PFSK-1 (cell line): ENCODE results near the gene KRTAP13-2.

Experiments used
- POLR2AphosphoS5 ChIP-seq: IDR thresholded peaks from 2 replicates; pipeline ENCODE4 v1.6.1; 2012; ENCODE audit warnings: low read depth, mild to moderate bottlenecking, control low read depth, low read length, moderate library complexity
- REST ChIP-seq, 2 experiments: IDR thresholded peaks; 2 replicates each; pipeline versions ENCODE4 v1.6.1 to v1.8.0; 2011 to 2012; ENCODE audit warnings: low read depth in 2 of 2, low read length in 2 of 2, control low read depth in 1 of 2, inconsistent platforms in 1 of 2, mild to moderate bottlenecking in 1 of 2, moderate library complexity in 1 of 2; ENCODE audit not compliant: insufficient read depth in 1 of 2
- SIN3A ChIP-seq: IDR thresholded peaks from 2 replicates; pipeline ENCODE4 v1.6.1; 2012; ENCODE audit warnings: mild to moderate bottlenecking, low read length, moderate library complexity, borderline replicate concordance; ENCODE audit not compliant: insufficient read depth
- TAF1 ChIP-seq: IDR thresholded peaks from 2 replicates; pipeline ENCODE4 v1.6.1; 2012; ENCODE audit warnings: low read length, control low read depth, borderline replicate concordance; ENCODE audit not compliant: insufficient read depth

DNA sequence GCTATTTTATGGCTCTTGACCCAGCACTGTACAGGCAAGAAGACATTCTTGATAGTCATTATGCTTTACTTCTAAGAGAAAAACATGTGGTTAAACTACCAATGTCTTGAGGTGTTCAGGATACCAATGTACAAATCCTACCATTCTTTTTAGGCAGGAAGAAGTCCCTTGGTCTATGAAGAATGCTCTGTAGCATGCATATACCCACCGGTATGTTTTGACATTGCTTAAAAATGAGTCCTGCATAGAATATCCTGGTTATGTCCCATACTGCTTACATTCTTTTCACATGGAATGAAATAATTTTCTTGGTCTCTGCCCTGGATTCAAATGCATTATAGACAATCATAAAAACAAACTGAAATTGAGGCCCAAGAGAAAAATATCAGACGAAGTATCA lies 39.4 kb downstream of the KRTAP13-2 start:
- TF ChIP-seq TAF1 (no peak), POLR2AphosphoS5 (no peak), REST (IDR thresholded peaks at IDR 0.05; ENCODE audit: insufficient read depth in 1 of 2, low read depth in 2 of 2, low read length in 2 of 2) (no peak), SIN3A (no peak)
